AG04450 (cell line): ENCODE data around the gene RNF31. TPM values are rescaled to one million over a fixed set of nuclear protein-coding genes. Genes with fewer than 3 reads are reported as not detected.

Source experiments
- CTCF ChIA-PET: fragments of 300-600, 350-600 bp; formaldehyde crosslinking; extraction: SDS; loops from one replicate; lab custom pipeline; 2022; ENCODE audit warnings: antibody characterized with exemption, inconsistent platforms; lab: Charles Lee
- POLR2A ChIA-PET: fragments of 350-600 bp; formaldehyde crosslinking; extraction: SDS; loops from one replicate; lab custom pipeline; 2021; ENCODE audit warnings: antibody characterized with exemption, inconsistent platforms; lab: Yijun Ruan, JAX
- DNase-seq: peaks from one replicate; pipeline ENCODE4 v3.0.0-alpha.2; 2011; ENCODE audit warnings: low read depth, low spot score
- H3K27ac ChIP-seq: one replicate; pipeline ENCODE4 v1.5.1; 2012; ENCODE audit warnings: low read depth, low read length, control low read depth
- H3K27me3 ChIP-seq: one replicate; pipeline ENCODE4 v1.6.0; 2012; ENCODE audit warnings: low read length; ENCODE audit not compliant: control insufficient read depth, insufficient read depth
- H3K4me3 ChIP-seq: 2 replicates; pipeline ENCODE4 v1.5.1; 2011; ENCODE audit warnings: mild to moderate bottlenecking, low read depth, low read length, control low read depth
- H3K9me3 ChIP-seq: 2 replicates; pipeline ENCODE4 v1.5.1; 2012; ENCODE audit warnings: low read length; ENCODE audit not compliant: control insufficient read depth, insufficient read depth
- polyA plus RNA-seq: library from polyadenylated mRNA; depleted of rRNA; stranded (reverse); fragments of >200 nt; gene quantifications from 2 replicates; pipeline ENCODE4 v1.2.3, GENCODE V29; 2011
- TF ChIP-seq, protein P1 (sequence below): IDR thresholded peaks from 2 replicates; pipeline ENCODE4 v1.5.1; 2011; ENCODE audit warnings: low read depth, low read length, control low read depth, inconsistent platforms

The RNF31 gene
- polyA plus RNA-seq, 1 experiment, result 7.4 TPM

DNA sequence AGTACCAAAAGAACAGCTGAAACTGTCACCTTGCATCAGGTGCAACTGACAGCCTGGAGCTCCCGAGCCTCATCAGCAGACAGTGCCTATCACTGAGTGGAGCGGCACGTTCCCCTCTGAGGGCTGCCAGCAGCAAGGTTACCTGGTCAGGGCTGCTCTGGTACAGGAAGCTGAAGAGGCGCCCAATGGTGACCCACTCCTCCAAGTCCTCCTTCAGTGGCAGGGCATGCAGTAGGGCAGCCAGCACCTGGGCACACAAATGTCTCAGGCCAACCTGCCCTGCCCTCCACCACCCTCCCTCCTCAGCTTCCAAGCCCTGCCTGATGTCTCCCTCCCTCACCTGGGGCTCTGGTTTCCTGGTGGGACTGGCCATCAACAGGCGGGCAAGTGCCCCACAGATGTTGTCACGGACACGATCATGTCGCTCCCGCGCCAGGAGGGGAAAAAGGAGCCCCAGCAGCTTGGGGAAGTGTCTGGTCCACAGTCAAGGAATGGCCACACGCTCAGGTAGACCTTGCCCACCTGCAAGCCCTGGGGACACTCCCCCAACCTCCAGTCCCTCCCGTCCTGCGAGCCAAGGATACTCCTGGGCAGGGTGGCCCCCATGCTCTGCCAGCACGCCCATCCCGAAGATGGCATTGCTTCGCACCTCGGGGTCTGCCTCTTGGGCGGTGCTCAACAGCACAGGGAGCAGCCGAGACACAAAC lies 34.2 kb downstream of the RNF31 start:
- POLR2A ChIA-PET, result interaction anchor here (0.6 to 1.1 kb wide), 2 partner anchors 12 to 38 kb away, joined by 4 to 5 read pairs; no protein-coding TSS in a partner anchor
- Histone ChIP-seq H3K27me3 (no peaks in the 10 kb centered on the region), H3K27ac (no peak overlapping the region), H3K9me3 (no peaks in the 10 kb centered on the region), H3K4me3 (no peak overlapping the region)
- TF ChIP-seq, protein P1, sequence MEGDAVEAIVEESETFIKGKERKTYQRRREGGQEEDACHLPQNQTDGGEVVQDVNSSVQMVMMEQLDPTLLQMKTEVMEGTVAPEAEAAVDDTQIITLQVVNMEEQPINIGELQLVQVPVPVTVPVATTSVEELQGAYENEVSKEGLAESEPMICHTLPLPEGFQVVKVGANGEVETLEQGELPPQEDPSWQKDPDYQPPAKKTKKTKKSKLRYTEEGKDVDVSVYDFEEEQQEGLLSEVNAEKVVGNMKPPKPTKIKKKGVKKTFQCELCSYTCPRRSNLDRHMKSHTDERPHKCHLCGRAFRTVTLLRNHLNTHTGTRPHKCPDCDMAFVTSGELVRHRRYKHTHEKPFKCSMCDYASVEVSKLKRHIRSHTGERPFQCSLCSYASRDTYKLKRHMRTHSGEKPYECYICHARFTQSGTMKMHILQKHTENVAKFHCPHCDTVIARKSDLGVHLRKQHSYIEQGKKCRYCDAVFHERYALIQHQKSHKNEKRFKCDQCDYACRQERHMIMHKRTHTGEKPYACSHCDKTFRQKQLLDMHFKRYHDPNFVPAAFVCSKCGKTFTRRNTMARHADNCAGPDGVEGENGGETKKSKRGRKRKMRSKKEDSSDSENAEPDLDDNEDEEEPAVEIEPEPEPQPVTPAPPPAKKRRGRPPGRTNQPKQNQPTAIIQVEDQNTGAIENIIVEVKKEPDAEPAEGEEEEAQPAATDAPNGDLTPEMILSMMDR, result no peak
- no peak for DNase-seq
- CTCF ChIA-PET, result interaction anchor here (2.0 kb wide), 1 partner anchor 20 kb away, joined by 6 read pairs; the partner anchor contains the start of gene IRF9

DNA sequence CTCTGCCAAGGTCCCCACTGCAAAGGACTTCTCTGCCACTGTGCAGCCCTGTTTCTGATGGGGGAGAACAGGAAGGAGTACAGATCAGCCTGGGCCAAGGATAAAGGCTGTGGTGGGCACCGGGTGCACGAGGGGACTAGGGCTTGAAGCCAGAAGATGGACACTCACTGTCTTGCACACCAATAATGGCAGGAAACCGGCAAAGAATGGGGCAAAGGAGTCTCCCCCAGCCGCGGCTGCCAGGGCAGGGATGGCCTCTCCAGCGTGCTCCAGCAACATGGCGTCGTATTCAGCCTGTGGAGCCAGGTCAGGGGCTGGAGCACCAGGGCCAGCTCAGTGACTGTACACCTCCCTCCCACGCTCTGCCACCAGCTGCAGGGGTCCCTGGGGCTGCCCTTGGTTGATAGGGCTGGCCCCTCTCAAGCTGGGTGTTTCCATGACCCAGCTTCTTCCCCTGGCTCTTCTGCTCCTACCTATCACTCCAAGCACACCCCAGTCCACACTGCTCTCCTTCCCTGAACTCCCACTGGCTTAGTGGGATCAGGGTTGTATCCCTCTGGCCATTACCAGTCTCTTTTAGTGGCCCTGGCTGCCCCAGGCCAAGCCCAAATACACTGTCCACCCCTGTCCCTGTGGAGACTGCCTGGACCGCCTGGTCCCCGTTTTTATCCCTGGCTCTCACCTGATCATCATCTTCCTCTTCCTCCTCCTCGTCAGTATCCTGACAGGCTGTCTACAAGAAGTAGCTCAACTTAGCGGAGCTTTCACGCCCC lies 35.0 kb downstream of the RNF31 start:
- CTCF ChIA-PET, result interaction anchor here (0.8 kb wide), 1 partner anchor 41 kb away, joined by 4 read pairs; the partner anchor contains the start of gene EMC9
- DNase-seq, result no peak
- Histone ChIP-seq H3K27me3 (no peaks in the 10 kb centered on the region), H3K9me3 (no peaks in the 10 kb centered on the region), H3K27ac (no peak overlapping the region), H3K4me3 (no peak overlapping the region)
- POLR2A ChIA-PET, result interaction anchor here (0.6 to 1.1 kb wide), 2 partner anchors 12 to 37 kb away, joined by 4 to 5 read pairs; no protein-coding TSS in a partner anchor
- TF ChIP-seq, protein P1, result no peak

DNA sequence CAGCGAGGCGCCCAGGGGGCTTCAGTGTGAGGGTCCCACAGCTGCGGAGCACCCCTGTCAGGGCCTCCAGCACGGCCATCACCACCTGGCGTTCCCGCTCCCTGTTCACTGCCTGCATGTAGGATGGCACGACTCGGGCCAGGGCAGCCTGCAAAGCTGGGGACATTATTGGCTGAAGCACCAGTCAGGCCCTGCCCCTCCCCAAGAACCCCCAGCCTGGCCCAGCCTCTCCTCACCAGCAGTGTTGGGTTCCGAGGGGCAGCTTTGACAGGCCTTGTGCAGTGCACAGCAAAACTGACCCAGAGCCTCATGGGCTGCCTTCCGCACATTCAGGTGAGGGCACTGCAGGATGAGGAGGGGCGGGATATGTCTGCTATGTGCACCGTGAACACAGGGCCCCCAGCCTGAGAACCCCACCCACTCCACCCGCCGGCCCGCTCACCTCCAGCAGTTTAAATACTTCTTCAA lies 35.8 kb downstream of the RNF31 start:
- H3K9me3 ChIP-seq, result no peaks in the 10 kb centered on the region
- TF ChIP-seq, protein P1, result no peak
- H3K27ac ChIP-seq, result no peak overlapping the region
- POLR2A ChIA-PET, result no interaction called here
- DNase-seq, result no peak
- CTCF ChIA-PET, result interaction anchor here (0.8 kb wide), 1 partner anchor 42 kb away, joined by 4 read pairs; the partner anchor contains the start of gene EMC9
- H3K27me3 ChIP-seq, result no peaks in the 10 kb centered on the region
- no peak overlapping the region for H3K4me3 ChIP-seq

DNA sequence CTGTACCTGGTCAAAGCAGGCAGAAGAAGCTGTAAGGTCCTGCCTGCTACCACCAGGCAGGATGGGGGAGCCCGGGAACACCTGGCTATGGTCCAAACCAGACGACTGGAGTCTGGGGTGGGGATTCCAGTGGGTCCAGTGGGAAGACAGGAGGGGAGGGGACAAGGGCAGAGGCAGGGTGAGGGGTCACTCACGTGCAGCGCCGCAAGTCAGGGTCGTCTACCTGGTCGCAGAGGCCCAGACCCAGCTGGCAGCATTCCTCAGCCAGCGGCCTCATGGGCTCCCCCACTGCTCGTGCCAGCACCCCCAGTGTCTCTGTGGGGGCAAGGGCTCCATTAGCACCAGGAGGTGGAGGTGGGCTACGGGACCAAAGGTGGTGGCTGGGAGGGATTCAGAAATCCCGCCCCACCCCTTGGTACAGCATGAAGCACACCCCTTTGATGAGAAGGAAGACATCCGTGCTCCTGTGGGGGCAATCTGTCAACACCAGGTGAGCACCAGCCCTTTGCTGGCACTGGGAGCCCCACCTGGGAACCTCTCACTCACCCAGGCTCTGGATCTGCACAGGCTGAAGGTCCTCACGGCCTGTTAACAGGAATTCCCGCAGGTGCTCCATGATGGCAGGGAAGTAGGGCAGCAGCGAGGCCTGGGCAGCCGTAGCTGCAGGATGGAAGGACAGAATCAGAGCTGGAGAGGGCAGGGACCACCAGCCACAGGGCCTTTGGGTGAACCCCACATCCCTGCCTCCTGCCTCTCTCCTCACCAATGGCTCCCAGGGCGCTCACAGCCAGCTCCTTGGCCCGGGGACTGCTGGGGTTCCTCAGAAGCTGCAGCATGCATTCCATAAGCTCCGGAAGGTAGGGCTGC lies 37.0 kb downstream of the RNF31 start:
- ChIA-PET CTCF (interaction anchor here (2.6 kb wide), 1 partner anchor 24 kb away, joined by 10 read pairs; the partner anchor contains the start of gene IRF9), POLR2A (no interaction called here)
- Histone ChIP-seq H3K9me3 (no peaks in the 10 kb centered on the region; the same call in 1 of the 2 replicates), H3K27ac (no peak overlapping the region), H3K27me3 (no peaks in the 10 kb centered on the region), H3K4me3 (no peak overlapping the region)
- TF ChIP-seq, protein P1, result no peak
- no peak for DNase-seq
